Transverse colon (tissue), 4 donors: ENCODE measurements around the gene PPFIA4.

ENCODE experiments used
- EP300 ChIP-seq: sonication (generic); formaldehyde crosslinking; IDR thresholded peaks from one replicate; pipeline ENCODE4 v1.6.1; 2017; ENCODE audit warnings: antibody characterized with exemption, low read depth
- POLR2A ChIP-seq: fragments of 450-650 bp; IDR thresholded peaks from one replicate; pipeline ENCODE4 v1.6.1; 2016; ENCODE audit warnings: antibody characterized with exemption, mild to moderate bottlenecking, moderate library complexity
- POLR2AphosphoS5 ChIP-seq, 3 donors: sonication (generic); formaldehyde crosslinking; IDR thresholded peaks; one replicate each; pipeline ENCODE4 v1.6.1; 2016; ENCODE audit warnings: antibody characterized with exemption in 3 of 3
- TF ChIP-seq, protein P1 (sequence below), 5 experiments: fragments of 200-600 bp in 3 of 5; fragments of 450-650 bp in 2 of 5; sonication (generic) in 3 of 5; IDR thresholded peaks; 1 replicate in 2 of 5; 2 replicates in 3 of 5; pipeline ENCODE4 v1.5.1; 2016 to 2017; ENCODE audit warnings: antibody characterized with exemption in 5 of 5, inconsistent platforms in 3 of 5, mild to moderate bottlenecking in 2 of 5, moderate library complexity in 1 of 5

- TF ChIP-seq, protein P1, sequence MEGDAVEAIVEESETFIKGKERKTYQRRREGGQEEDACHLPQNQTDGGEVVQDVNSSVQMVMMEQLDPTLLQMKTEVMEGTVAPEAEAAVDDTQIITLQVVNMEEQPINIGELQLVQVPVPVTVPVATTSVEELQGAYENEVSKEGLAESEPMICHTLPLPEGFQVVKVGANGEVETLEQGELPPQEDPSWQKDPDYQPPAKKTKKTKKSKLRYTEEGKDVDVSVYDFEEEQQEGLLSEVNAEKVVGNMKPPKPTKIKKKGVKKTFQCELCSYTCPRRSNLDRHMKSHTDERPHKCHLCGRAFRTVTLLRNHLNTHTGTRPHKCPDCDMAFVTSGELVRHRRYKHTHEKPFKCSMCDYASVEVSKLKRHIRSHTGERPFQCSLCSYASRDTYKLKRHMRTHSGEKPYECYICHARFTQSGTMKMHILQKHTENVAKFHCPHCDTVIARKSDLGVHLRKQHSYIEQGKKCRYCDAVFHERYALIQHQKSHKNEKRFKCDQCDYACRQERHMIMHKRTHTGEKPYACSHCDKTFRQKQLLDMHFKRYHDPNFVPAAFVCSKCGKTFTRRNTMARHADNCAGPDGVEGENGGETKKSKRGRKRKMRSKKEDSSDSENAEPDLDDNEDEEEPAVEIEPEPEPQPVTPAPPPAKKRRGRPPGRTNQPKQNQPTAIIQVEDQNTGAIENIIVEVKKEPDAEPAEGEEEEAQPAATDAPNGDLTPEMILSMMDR (IDR thresholded peaks at IDR 0.05), result no peak
- TF ChIP-seq POLR2A (no peak), EP300 (no peak), POLR2AphosphoS5 (IDR thresholded peaks at IDR 0.05) (no peak)
Measured at GRCh38 chr1:203056516-203056915, 30.2 kb downstream of the PPFIA4 start.
